Measurements from ENCODE around the gene GPC3. TPM values are rescaled to one million over a fixed set of nuclear protein-coding genes. Genes with fewer than 3 reads are reported as not detected.

The GPC3 gene
- polyA plus RNA-seq, 1 donor, result 75.8 TPM

DNA sequence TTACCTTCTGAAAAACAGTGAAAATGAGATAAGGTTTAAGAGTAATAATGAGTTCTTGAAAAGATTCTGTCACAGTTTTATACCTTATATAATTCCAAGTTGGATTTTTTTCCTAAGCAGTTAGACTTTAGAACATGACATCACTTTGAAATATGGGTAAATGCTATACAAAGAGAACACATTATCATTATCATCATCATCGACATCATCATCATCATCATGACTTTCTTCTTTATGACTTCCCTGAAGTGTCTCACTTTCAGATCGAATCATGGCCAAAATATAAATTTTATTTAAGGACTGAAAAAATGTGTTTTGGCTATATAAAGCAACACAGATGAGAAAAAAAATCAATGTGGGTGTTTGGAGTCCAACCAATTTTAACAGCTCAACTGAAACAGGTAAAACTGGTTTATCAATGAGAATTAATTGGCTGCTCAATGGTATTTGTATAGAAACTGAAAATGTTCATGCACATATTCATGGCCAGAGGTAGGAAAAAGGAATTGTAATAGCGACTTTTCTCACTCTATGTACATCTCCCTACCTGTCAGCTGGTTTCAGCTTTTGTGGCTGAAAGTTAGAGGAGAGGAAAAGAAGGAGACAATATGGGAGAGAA is 327.0 kb downstream of the GPC3 start:
- Histone ChIP-seq H3K4me3 (ENCODE audit: low read length) (no peak overlapping the region), H3K36me3 (ENCODE audit: control insufficient read depth, insufficient read depth, low read length) (no peaks in the 10 kb centered on the region), H3K4me1 (ENCODE audit: control insufficient read depth, insufficient read depth, low read length) (no peaks in the 10 kb centered on the region), H3K27me3 (ENCODE audit: control insufficient read depth, insufficient read depth, low read length) (no peaks in the 10 kb centered on the region), H3K27ac (ENCODE audit: low read length) (no peak overlapping the region), H3K9me3 (ENCODE audit: control insufficient read depth, low read depth, low read length) (no peaks in the 10 kb centered on the region)
- no peak for DNase-seq
- 100% methylated on average over 1 of the region's 3 CpGs for WGBS (ENCODE audit: insufficient coverage, low lambda C conversion rate)

DNA sequence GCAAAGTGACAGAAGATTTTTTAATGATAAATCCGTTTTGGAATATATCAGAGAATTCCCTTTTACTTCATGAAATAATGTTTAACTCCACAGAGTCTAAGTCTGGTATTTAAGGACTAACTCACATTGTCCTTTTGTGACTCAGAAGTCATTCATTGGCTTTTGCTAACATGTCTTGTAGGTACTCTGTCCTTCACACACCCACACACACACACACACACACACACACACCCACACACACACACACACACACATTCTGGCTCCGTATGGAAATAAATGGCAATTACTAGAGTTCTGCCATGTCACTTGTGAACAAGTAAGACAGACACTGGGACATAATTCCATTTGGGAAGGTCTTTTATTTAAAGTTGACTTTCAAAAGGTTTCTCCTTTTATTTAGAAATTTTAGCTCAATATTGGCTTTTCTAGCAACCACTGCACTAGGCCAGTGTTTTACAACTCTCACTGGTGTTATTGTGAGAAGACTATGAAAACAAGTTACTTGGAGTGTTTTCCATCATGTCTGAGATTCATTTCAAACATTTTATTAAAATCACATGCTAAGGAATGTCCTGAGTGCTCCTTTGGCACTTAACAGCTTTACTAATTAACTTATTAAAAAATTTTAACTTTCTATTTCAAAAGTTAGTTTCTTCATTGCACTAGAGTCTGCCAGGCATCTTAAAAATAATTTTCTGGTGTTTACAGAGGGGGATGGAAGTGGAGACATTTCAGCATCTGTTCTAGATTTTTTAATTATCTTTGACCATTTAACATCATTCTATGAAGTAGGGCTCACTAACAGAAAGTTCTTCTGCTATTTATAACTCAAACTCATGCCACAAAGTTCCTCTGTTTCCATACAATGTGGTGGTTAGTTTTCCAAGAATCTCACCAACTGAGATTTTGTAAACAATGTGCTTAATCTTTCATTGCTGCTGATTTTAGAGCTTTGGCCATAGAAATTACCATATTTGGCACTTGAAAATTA is 329.8 kb downstream of the GPC3 start:
- H3K4me1 ChIP-seq (ENCODE audit: control insufficient read depth, insufficient read depth, low read length), result no peaks in the 10 kb centered on the region
- H3K36me3 ChIP-seq (ENCODE audit: control insufficient read depth, insufficient read depth, low read length), result no peaks in the 10 kb centered on the region
- no peak for DNase-seq
- H3K27ac ChIP-seq (ENCODE audit: low read length), result no peak overlapping the region
- no CpG with 5 or more reads among the region's 2 CpGs for WGBS (ENCODE audit: insufficient coverage, low lambda C conversion rate)
- H3K27me3 ChIP-seq (ENCODE audit: control insufficient read depth, insufficient read depth, low read length), result no peaks in the 10 kb centered on the region
- H3K9me3 ChIP-seq (ENCODE audit: control insufficient read depth, low read depth, low read length), result no peaks in the 10 kb centered on the region
- no peak overlapping the region for H3K4me3 ChIP-seq (ENCODE audit: low read length)

DNA sequence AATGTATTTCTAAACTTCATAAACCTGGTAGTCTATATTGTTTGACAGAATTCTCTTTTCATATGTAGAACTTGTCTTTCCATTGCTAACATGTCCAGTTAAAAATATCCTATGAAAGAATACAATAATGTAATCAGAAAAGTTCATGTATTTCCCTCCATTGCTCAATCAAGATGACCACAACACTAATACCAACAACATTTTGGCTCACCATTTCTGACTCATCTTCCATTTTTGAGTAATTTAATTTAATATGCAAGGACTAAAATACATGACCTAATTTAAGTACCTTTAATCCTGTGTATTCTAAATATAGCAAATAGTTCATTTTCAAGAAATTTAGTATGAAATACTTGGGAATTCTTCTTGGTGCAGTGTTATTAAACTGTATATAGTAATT is 330.6 kb downstream of the GPC3 start:
- H3K4me1 ChIP-seq (ENCODE audit: control insufficient read depth, insufficient read depth, low read length), result no peaks in the 10 kb centered on the region
- no peaks in the 10 kb centered on the region for H3K27me3 ChIP-seq (ENCODE audit: control insufficient read depth, insufficient read depth, low read length)
- no peak for DNase-seq
- no peak overlapping the region for H3K27ac ChIP-seq (ENCODE audit: low read length)
- H3K36me3 ChIP-seq (ENCODE audit: control insufficient read depth, insufficient read depth, low read length), result no peaks in the 10 kb centered on the region
- H3K9me3 ChIP-seq (ENCODE audit: control insufficient read depth, low read depth, low read length), result no peaks in the 10 kb centered on the region
- no peak overlapping the region for H3K4me3 ChIP-seq (ENCODE audit: low read length)

DNA sequence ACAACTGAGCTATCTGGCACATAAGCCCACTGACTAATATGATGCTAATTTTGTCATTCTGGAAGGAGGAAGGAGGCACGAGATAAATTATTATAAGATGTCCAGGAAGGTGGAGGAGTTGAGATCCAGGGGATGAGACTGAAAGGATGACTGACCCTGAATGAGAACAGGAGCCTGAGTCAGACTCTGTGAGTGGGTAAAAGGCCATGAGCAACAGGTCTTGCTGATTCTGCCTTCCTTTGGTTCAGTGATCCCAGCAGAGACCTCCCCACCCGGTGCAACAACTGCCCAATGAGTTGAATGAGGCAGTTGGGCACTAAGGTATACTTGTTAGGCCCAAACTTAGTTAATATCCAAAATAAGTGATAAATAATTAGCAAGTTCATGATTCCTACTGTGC is 332.0 kb downstream of the GPC3 start:
- Histone ChIP-seq H3K9me3 (ENCODE audit: control insufficient read depth, low read depth, low read length) (no peaks in the 10 kb centered on the region), H3K4me1 (ENCODE audit: control insufficient read depth, insufficient read depth, low read length) (no peaks in the 10 kb centered on the region), H3K36me3 (ENCODE audit: control insufficient read depth, insufficient read depth, low read length) (no peaks in the 10 kb centered on the region), H3K27me3 (ENCODE audit: control insufficient read depth, insufficient read depth, low read length) (no peaks in the 10 kb centered on the region), H3K27ac (ENCODE audit: low read length) (no peak overlapping the region), H3K4me3 (ENCODE audit: low read length) (no peak overlapping the region)
- no peak for DNase-seq
- WGBS (ENCODE audit: insufficient coverage, low lambda C conversion rate), result no CpG with 5 or more reads among the region's 2 CpGs

DNA sequence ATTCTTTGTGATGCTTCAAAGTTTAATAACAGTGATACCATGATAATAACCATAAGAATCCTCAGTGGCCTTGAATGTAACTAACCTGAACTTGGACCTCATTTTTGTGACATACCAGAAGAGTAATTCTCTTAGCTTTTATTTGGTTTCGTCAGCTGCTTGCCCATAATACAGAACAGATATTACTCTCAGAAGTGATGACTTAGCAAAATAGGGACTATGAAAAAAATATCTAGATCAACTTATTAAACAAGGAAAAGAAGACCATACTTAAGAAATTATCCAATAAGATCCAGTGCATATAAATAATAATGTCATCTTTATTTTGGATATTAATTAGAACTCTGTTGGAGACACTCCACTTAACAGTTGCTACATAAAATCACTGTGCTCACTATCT is 333.2 kb downstream of the GPC3 start:
- no peak overlapping the region for H3K27ac ChIP-seq (ENCODE audit: low read length)
- H3K4me1 ChIP-seq (ENCODE audit: control insufficient read depth, insufficient read depth, low read length), result no peaks in the 10 kb centered on the region
- no peaks in the 10 kb centered on the region for H3K36me3 ChIP-seq (ENCODE audit: control insufficient read depth, insufficient read depth, low read length)
- no peak overlapping the region for H3K4me3 ChIP-seq (ENCODE audit: low read length)
- no peak for DNase-seq
- H3K9me3 ChIP-seq (ENCODE audit: control insufficient read depth, low read depth, low read length), result no peaks in the 10 kb centered on the region
- no CpG with 5 or more reads among the region's 1 CpG for WGBS (ENCODE audit: insufficient coverage, low lambda C conversion rate)
- H3K27me3 ChIP-seq (ENCODE audit: control insufficient read depth, insufficient read depth, low read length), result no peaks in the 10 kb centered on the region

DNA sequence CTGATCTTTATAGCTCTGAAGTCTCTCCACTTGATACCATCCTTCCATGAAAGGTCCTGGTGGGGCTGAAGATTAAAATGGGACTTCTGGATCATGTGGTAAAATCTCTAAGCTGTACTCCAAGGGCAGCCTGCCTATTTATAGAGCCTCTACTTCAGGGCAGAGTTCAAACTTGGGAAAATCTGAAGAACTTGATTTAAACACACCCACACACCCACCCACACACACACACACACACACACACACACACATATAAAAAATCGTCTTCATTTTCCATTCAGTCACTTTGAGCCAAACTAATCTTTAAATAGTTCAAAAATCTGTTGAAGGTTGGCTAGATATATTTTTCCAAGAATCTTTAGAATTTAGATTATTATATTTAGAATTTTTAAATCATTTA is 335.2 kb downstream of the GPC3 start:
- no peaks in the 10 kb centered on the region for H3K36me3 ChIP-seq (ENCODE audit: control insufficient read depth, insufficient read depth, low read length)
- H3K4me1 ChIP-seq (ENCODE audit: control insufficient read depth, insufficient read depth, low read length), result no peaks in the 10 kb centered on the region
- no peaks in the 10 kb centered on the region for H3K27me3 ChIP-seq (ENCODE audit: control insufficient read depth, insufficient read depth, low read length)
- H3K9me3 ChIP-seq (ENCODE audit: control insufficient read depth, low read depth, low read length), result no peaks in the 10 kb centered on the region
- no peak for DNase-seq
- no peak overlapping the region for H3K27ac ChIP-seq (ENCODE audit: low read length)
- H3K4me3 ChIP-seq (ENCODE audit: low read length), result no peak overlapping the region
- 50% methylated on average over 1 of the region's 1 CpG for WGBS (ENCODE audit: insufficient coverage, low lambda C conversion rate)

DNA sequence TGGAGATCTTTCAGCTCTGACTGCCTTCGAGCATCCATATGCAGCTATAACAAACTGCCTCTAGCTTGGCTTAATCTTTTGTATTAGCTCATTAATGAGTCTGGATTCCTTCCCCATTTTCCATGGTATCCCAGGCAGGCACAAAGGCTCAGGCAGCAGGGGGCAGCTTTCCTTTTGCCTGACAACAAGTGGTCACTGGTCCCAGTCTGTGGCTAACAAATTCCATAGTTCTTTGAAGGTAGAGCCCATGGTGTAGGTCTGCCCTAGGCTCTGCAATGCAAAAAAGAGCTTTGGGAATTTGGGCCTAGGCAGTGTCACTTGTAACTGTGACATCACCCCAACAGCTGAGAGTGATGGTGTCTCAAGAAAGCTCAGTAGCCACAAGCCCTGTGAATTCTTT is 335.7 kb downstream of the GPC3 start:
- Histone ChIP-seq H3K27ac (ENCODE audit: low read length) (no peak overlapping the region), H3K4me3 (ENCODE audit: low read length) (no peak overlapping the region), H3K27me3 (ENCODE audit: control insufficient read depth, insufficient read depth, low read length) (no peaks in the 10 kb centered on the region), H3K4me1 (ENCODE audit: control insufficient read depth, insufficient read depth, low read length) (no peaks in the 10 kb centered on the region), H3K9me3 (ENCODE audit: control insufficient read depth, low read depth, low read length) (no peaks in the 10 kb centered on the region), H3K36me3 (ENCODE audit: control insufficient read depth, insufficient read depth, low read length) (no peaks in the 10 kb centered on the region)
- no peak for DNase-seq
- no CpG with 5 or more reads among the region's 1 CpG for WGBS (ENCODE audit: insufficient coverage, low lambda C conversion rate)

DNA sequence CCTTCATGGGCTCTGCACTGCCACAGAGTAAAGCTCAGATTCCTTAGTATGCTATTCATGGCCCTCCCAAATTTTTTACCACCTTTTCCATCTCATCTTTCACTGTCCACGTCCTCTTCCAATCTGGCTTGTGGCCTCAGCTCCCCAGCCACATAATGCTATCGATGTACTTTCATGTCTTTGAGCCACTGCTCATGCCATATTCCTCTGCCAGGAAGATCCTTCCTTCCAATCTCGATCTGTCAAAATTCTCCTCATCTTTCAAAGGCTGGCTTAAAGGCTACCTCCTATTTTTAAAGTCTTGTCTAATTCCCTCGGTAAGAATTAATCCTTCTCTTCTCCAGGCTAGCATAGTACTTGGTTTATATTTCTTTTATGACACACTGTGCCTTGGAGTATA is 336.8 kb downstream of the GPC3 start:
- no peak overlapping the region for H3K27ac ChIP-seq (ENCODE audit: low read length)
- H3K27me3 ChIP-seq (ENCODE audit: control insufficient read depth, insufficient read depth, low read length), result no peaks in the 10 kb centered on the region
- WGBS (ENCODE audit: insufficient coverage, low lambda C conversion rate), result no CpG with 5 or more reads among the region's 4 CpGs
- H3K36me3 ChIP-seq (ENCODE audit: control insufficient read depth, insufficient read depth, low read length), result no peaks in the 10 kb centered on the region
- DNase-seq, result no peak
- H3K9me3 ChIP-seq (ENCODE audit: control insufficient read depth, low read depth, low read length), result no peaks in the 10 kb centered on the region
- no peak overlapping the region for H3K4me3 ChIP-seq (ENCODE audit: low read length)
- no peaks in the 10 kb centered on the region for H3K4me1 ChIP-seq (ENCODE audit: control insufficient read depth, insufficient read depth, low read length)

DNA sequence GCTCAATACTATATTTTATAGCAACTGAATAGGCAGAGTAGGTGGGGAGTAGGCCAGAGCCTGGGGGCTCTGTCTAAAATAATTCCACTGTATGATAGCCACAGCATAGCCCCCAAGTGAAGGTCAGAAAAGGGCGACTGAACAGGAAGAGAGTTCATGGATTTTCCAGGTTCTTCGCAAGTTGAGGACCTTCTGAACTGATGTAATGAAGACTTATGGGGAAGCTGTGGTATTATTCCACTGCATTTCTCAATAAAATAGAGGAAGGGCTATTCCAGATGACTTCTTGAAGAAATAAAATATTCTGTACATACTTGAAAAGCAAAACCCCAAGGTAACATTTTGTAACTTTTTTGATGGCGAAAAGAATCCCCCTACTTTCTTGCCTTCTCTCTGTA is 338.7 kb downstream of the GPC3 start:
- H3K27ac ChIP-seq (ENCODE audit: low read length), result no peak overlapping the region
- no peak for DNase-seq
- no peaks in the 10 kb centered on the region for H3K36me3 ChIP-seq (ENCODE audit: control insufficient read depth, insufficient read depth, low read length)
- WGBS (ENCODE audit: insufficient coverage, low lambda C conversion rate), result 100% methylated on average over 1 of the region's 3 CpGs
- H3K4me3 ChIP-seq (ENCODE audit: low read length), result no peak overlapping the region
- H3K4me1 ChIP-seq (ENCODE audit: control insufficient read depth, insufficient read depth, low read length), result no peaks in the 10 kb centered on the region
- H3K27me3 ChIP-seq (ENCODE audit: control insufficient read depth, insufficient read depth, low read length), result no peaks in the 10 kb centered on the region
- no peaks in the 10 kb centered on the region for H3K9me3 ChIP-seq (ENCODE audit: control insufficient read depth, low read depth, low read length)

DNA sequence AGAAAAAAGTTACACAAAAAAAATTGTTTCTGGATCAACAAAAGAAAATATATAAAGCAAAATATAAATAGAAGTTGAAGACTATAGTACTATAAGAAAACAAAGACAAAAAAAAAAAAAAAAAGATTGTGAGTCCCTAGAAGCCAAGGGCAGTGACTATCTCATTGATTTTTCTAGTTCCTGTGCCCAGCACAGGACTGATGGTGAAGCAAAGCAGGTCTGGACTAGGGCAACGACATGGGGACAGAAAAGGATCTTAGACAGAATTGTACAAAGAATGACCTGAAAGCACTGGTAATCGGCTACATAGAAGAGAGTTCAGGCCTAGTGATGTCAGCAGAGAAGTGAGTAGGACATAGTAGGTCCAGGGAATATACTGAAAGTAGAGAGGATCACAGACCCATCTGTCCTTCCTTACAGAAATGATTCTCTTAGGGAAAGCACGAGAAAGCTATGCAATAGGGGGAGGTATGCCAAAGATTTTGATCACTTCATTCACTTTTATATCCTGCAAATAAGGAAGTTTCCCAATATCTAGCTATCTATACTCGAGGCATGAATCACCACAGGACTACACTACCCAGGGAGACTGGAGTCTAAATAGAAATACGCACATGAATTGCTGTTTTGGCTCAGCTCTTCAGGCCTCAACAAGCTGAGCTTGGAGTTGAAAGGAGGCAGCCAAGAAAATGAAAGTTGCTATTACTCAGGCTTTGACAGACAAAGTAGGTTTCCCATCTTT is 339.2 kb downstream of the GPC3 start:
- H3K9me3 ChIP-seq (ENCODE audit: control insufficient read depth, low read depth, low read length), result no peaks in the 10 kb centered on the region
- no peak overlapping the region for H3K27ac ChIP-seq (ENCODE audit: low read length)
- no peak for DNase-seq

More for the DNA sequence above, 339.2 kb downstream of the GPC3 start:
- H3K4me1 ChIP-seq (ENCODE audit: control insufficient read depth, insufficient read depth, low read length), result no peaks in the 10 kb centered on the region
- H3K36me3 ChIP-seq (ENCODE audit: control insufficient read depth, insufficient read depth, low read length), result no peaks in the 10 kb centered on the region
- H3K27me3 ChIP-seq (ENCODE audit: control insufficient read depth, insufficient read depth, low read length), result no peaks in the 10 kb centered on the region
- WGBS (ENCODE audit: insufficient coverage, low lambda C conversion rate), result no CpG with 5 or more reads among the region's 5 CpGs
- no peak overlapping the region for H3K4me3 ChIP-seq (ENCODE audit: low read length)
